GM12892 (cell line): ENCODE data around the gene SEC22B. TPM values are rescaled to one million over a fixed set of nuclear protein-coding genes. Genes with fewer than 3 reads are reported as not detected.
"Not testable (repeated sequence)": the region's sequence is repeated elsewhere in the genome, so short reads cannot be mapped to it uniquely, and the experiment has no call there.

Source experiments
- DNase-seq: peaks from one replicate; pipeline ENCODE4 v3.0.0; 2011; ENCODE audit not compliant: insufficient read length
- FAIRE-seq: peaks from 2 replicates; lab custom pipeline; 2011; peaks lifted over from hg19 to GRCh38; lab: Jason Lieb, UNC
- POLR2A ChIP-seq: IDR thresholded peaks from 2 replicates; pipeline ENCODE4 v1.6.1; 2011; ENCODE audit warnings: low read depth, low read length, control low read depth
- POLR2AphosphoS5 ChIP-seq: IDR thresholded peaks from 2 replicates; pipeline ENCODE4 v1.6.1; 2011; ENCODE audit warnings: low read depth, low read length, control low read depth
- TAF1 ChIP-seq: IDR thresholded peaks from 2 replicates; pipeline ENCODE4 v1.6.1; 2011; ENCODE audit warnings: low read depth, mild to moderate bottlenecking, control low read depth, low read length, borderline replicate concordance
- polyA plus RNA-seq: library from polyadenylated mRNA; unstranded; fragments of >200 nt; gene quantifications from one replicate; pipeline ENCODE4 v1.2.1, GENCODE V29; 2012; ENCODE audit warnings: missing spikeins, inconsistent platforms; ENCODE audit not compliant: missing spikeins

Gene SEC22B
- 22.1 TPM for polyA plus RNA-seq

- TF ChIP-seq POLR2A: peak; percentile 94
- TF ChIP-seq POLR2AphosphoS5: peak; percentile 93
- TF ChIP-seq TAF1: peak; percentile 91
- DNase-seq (peak; percentile 63), FAIRE-seq (no peak)
Observed at GRCh38 chr1:120176092-120176855, at the start of gene SEC22B. SEC22B (minus strand) TSS chr1:120176520; CDS start chr1:120176381, 139 bp downstream.

GRCh38 chr1:120217933-120218332 is 41.6 kb upstream of the SEC22B start:
- DNase-seq, FAIRE-seq: not testable (repeated sequence)

GRCh38 chr1:120217175-120217929 is 41.0 kb upstream of the SEC22B start:
- FAIRE-seq, DNase-seq: not testable (repeated sequence)

GRCh38 chr1:120213606-120214005 is 37.3 kb upstream of the SEC22B start:
- FAIRE-seq: not testable (repeated sequence)

GRCh38 chr1:120210754-120211153 is 34.4 kb upstream of the SEC22B start:
- not testable (repeated sequence) for FAIRE-seq, DNase-seq

More at GRCh38 chr1:120213606-120214005, 37.3 kb upstream of the SEC22B start:
- DNase-seq: not testable (repeated sequence)

- not testable (repeated sequence) for DNase-seq
Observed at GRCh38 chr1:120196863-120197775, 20.8 kb upstream of the SEC22B start.

GRCh38 chr1:120188626-120189025 is 12.3 kb upstream of the SEC22B start:
- FAIRE-seq, DNase-seq: not testable (repeated sequence)

More at GRCh38 chr1:120196863-120197775, 20.8 kb upstream of the SEC22B start:
- not testable (repeated sequence) for FAIRE-seq

- FAIRE-seq, DNase-seq: not testable (repeated sequence)
Observed at GRCh38 chr1:120182176-120182707, 5.9 kb upstream of the SEC22B start.

- not testable (repeated sequence) for DNase-seq
Observed at GRCh38 chr1:120179811-120180690, 3.7 kb upstream of the SEC22B start.

GRCh38 chr1:120178799-120179756 is 2.8 kb upstream of the SEC22B start:
- FAIRE-seq: no peak
- TF ChIP-seq POLR2AphosphoS5: no peak
- no peak for TF ChIP-seq TAF1
- TF ChIP-seq POLR2A: no peak
- DNase-seq: no peak

More at GRCh38 chr1:120179811-120180690, 3.7 kb upstream of the SEC22B start:
- FAIRE-seq: not testable (repeated sequence)

GRCh38 chr1:120178058-120178457 is 1.7 kb upstream of the SEC22B start:
- not testable (repeated sequence) for DNase-seq

GRCh38 chr1:120175688-120176087 is 632 bp downstream of the SEC22B start:
- FAIRE-seq, DNase-seq: not testable (repeated sequence)

More at GRCh38 chr1:120178058-120178457, 1.7 kb upstream of the SEC22B start:
- not testable (repeated sequence) for FAIRE-seq

- FAIRE-seq, DNase-seq: not testable (repeated sequence)
Observed at GRCh38 chr1:120164761-120165160, 11.6 kb downstream of the SEC22B start.

GRCh38 chr1:120162015-120162414 is 14.3 kb downstream of the SEC22B start:
- DNase-seq, FAIRE-seq: not testable (repeated sequence)

- DNase-seq, FAIRE-seq: not testable (repeated sequence)
Observed at GRCh38 chr1:120158495-120158894, 17.8 kb downstream of the SEC22B start.

- not testable (repeated sequence) for DNase-seq, FAIRE-seq
Observed at GRCh38 chr1:120158086-120158485, 18.2 kb downstream of the SEC22B start.
